CD4-positive, CD25-positive, alpha-beta regulatory T cell (primary cell): ENCODE measurements around the gene TLX2. TPM values are rescaled to one million over a fixed set of nuclear protein-coding genes. Genes with fewer than 3 reads are reported as not detected.

ENCODE experiments used
- ATAC-seq, 2 donors: fragments of 150-1000 bp; cut with Tn5 transposase; one replicate each; pipeline ENCODE4 v1.10.0; 2021; ENCODE audit warnings: low read depth in 2 of 2, moderate number of reproducible peaks in 2 of 2, moderate library complexity in 1 of 2
- DNase-seq, 3 donors: peaks; one replicate each; pipeline versions ENCODE4 v3.0.0 to v3.0.0-alpha.2; 2012 to 2022; ENCODE audit warnings: mixed read lengths in 1 of 3
- H3K27ac ChIP-seq: one replicate; pipeline ENCODE4 v1.7.0; 2013; ENCODE audit warnings: mild to moderate bottlenecking, low read length; ENCODE audit not compliant: insufficient read depth, poor library complexity, severe bottlenecking
- H3K27me3 ChIP-seq: one replicate; pipeline ENCODE4 v1.7.0; 2013; ENCODE audit warnings: low read length; ENCODE audit not compliant: control insufficient read depth, insufficient read depth
- H3K36me3 ChIP-seq: one replicate; pipeline ENCODE4 v1.7.0; 2013; ENCODE audit warnings: mild to moderate bottlenecking, low read length, moderate library complexity; ENCODE audit not compliant: control insufficient read depth, insufficient read depth
- H3K4me1 ChIP-seq: 2 replicates; pipeline ENCODE4 v1.7.0; 2013; ENCODE audit warnings: mild to moderate bottlenecking, low read length; ENCODE audit not compliant: insufficient read depth, control insufficient read depth, poor library complexity, severe bottlenecking
- H3K4me3 ChIP-seq: one replicate; pipeline ENCODE4 v1.7.0; 2013; ENCODE audit warnings: low read depth, mild to moderate bottlenecking, low read length, moderate library complexity
- H3K9me3 ChIP-seq, 2 experiments: 1 replicate in 1 of 2; 2 replicates in 1 of 2; pipeline ENCODE4 v1.7.0; 2013; ENCODE audit warnings: low read length in 2 of 2, mild to moderate bottlenecking in 1 of 2, moderate library complexity in 1 of 2; ENCODE audit not compliant: control insufficient read depth in 2 of 2
- H3K27ac Mint-ChIP-seq, 3 donors: one replicate each; pipeline ENCODE4 v1.8.0; 2020 to 2022; ENCODE audit warnings: mild to moderate bottlenecking in 3 of 3, mixed read lengths in 3 of 3, moderate library complexity in 2 of 3
- H3K27me3 Mint-ChIP-seq: one replicate; pipeline ENCODE4 v1.8.0; 2022; ENCODE audit warnings: mild to moderate bottlenecking, mixed read lengths
- H3K36me3 Mint-ChIP-seq: one replicate; pipeline ENCODE4 v1.8.0; 2020; ENCODE audit warnings: mixed read lengths
- H3K4me1 Mint-ChIP-seq, 4 donors: one replicate each; pipeline ENCODE4 v1.8.0; 2020 to 2022; ENCODE audit warnings: mixed read lengths in 4 of 4, mild to moderate bottlenecking in 1 of 4
- H3K4me3 Mint-ChIP-seq, 4 donors: one replicate each; pipeline ENCODE4 v1.8.0; 2020 to 2022; ENCODE audit warnings: mild to moderate bottlenecking in 4 of 4, mixed read lengths in 4 of 4, moderate library complexity in 3 of 4
- H3K9me3 Mint-ChIP-seq, 7 donors: one replicate each; pipeline ENCODE4 v1.8.0; 2020 to 2022; ENCODE audit warnings: mixed read lengths in 7 of 7, mild to moderate bottlenecking in 3 of 7, moderate library complexity in 2 of 7
- polyA plus RNA-seq, 4 donors: library from polyadenylated mRNA; unstranded; fragments of 300-500 nt; fragmentation: Illumina TruSeq; gene quantifications; one replicate each; pipeline ENCODE4 v1.2.3, GENCODE V29; 2021
- total RNA-seq: library from RNA; stranded (reverse); gene quantifications from one replicate; pipeline ENCODE4 v1.2.3, GENCODE V29; 2022

Gene TLX2
- total and polyA plus RNA-seq, 5 donors from 2014 or later, result 0.10 to 0.14 TPM; not detected in 3

GRCh38 chr2:74516650-74517049 lies 2.4 kb downstream of the TLX2 start:
- peaks cover 33% of the 10 kb centered on the region for H3K4me1 ChIP-seq
- no peak overlapping the region for H3K4me3 ChIP-seq
- no peaks in the 10 kb centered on the region for H3K36me3 ChIP-seq
- ATAC-seq, result no peak
- Mint-ChIP-seq H3K9me3 (peaks cover 0 to 12% (median 0%) of the 10 kb centered on the region in 7 donors), H3K27me3 (peaks cover 80% of the 10 kb centered on the region), H3K4me1 (peaks cover 0 to 29% (median 2%) of the 10 kb centered on the region in 4 donors), H3K4me3 (peak overlapping the region; percentile 58 to 86 (median 80)), H3K36me3 (peaks cover 4% of the 10 kb centered on the region), H3K27ac (no peak overlapping the region)
- H3K27me3 ChIP-seq, result peaks cover 42% of the 10 kb centered on the region
- H3K27ac ChIP-seq, result no peak overlapping the region
- DNase-seq, result no peak
- no peaks in the 10 kb centered on the region for H3K9me3 ChIP-seq

DNA sequence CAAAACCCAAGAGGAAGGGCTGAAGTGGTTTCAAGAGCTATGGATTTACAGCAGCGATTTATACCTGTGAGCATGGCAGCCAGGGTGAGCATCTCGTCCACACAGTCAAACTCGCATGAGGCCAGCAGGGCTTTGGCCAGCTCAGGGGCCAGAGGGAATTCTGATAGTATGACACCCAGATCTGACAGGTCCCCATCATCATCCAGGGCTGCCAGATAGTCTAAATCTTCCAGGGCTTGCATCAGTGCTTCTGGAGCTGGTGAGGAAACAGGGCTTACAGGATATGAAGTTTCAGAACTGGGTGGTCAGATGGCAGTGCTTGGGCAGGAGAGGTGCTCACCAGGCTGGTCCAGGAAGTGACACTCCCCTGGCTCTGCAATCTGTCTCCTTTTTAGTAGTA lies 8.3 kb downstream of the TLX2 start:
- H3K36me3 ChIP-seq, result peaks cover 15% of the 10 kb centered on the region
- H3K27me3 ChIP-seq, result peaks cover 28% of the 10 kb centered on the region
- Mint-ChIP-seq H3K27ac (no peak overlapping the region), H3K9me3 (peaks cover 0 to 7% (median 0%) of the 10 kb centered on the region in 7 donors), H3K4me3 (peak overlapping the region in 2 of 4 donors; percentile 7 to 48), H3K36me3 (peaks cover 18% of the 10 kb centered on the region), H3K27me3 (peaks cover 51% of the 10 kb centered on the region), H3K4me1 (peaks cover 0 to 15% (median 3%) of the 10 kb centered on the region in 4 donors)
- H3K9me3 ChIP-seq, result no peaks in the 10 kb centered on the region
- no peak overlapping the region for H3K4me3 ChIP-seq
- DNase-seq (no peak), ATAC-seq (no peak)
- H3K4me1 ChIP-seq, result no peaks in the 10 kb centered on the region
- no peak overlapping the region for H3K27ac ChIP-seq

GRCh38 chr2:74524005-74524404 lies 9.8 kb downstream of the TLX2 start:
- Mint-ChIP-seq H3K4me1 (peaks cover 0 to 29% (median 12%) of the 10 kb centered on the region in 4 donors), H3K27me3 (peaks cover 36% of the 10 kb centered on the region), H3K9me3 (peaks cover 0 to 1% (median 0%) of the 10 kb centered on the region in 7 donors), H3K27ac (no peak overlapping the region), H3K36me3 (peaks cover 27% of the 10 kb centered on the region), H3K4me3 (no peak overlapping the region)
- Histone ChIP-seq H3K4me1 (peaks cover 5% of the 10 kb centered on the region), H3K9me3 (no peaks in the 10 kb centered on the region), H3K4me3 (no peak overlapping the region), H3K27me3 (peaks cover 13% of the 10 kb centered on the region), H3K27ac (no peak overlapping the region), H3K36me3 (peaks cover 23% of the 10 kb centered on the region)
- DNase-seq (no peak), ATAC-seq (no peak)

DNA sequence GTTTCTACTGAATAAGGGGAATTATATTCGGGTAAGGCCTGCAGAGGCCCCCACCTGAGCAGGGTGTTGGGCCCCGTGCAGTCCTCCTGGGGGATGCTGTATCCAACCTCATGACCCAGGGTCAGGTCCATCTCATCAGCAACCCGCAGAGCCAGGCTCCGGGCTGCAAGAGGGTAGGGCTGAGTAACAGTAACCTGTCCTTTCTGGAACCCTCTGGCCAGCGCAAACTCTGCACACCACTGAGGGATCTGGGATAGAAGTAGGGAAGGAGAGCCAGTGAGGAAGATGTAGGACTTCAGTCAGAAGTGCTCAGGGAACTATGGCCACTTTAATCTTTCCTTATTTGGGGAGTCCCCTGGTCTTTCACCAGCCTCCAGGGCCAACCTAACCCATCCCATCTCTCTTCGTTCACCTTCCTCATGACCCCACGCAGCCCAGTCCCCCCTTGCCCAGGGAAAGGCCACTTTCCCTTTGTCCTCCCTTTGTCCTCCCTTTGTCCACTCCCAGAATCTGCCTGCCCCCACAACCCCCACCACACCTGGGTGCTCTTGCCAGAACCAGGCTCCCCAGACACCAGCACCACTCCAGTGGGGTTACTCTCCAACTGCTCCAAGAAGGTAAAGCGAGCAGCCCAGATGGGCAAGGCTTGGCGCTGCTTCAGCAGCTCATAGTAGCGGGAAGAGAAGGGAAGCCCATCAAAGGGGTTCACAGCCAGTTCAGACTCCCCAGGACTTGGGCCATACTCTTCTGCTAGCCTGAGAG lies 10.9 kb downstream of the TLX2 start:
- Mint-ChIP-seq H3K4me3 (peak overlapping the region in 1 of 4 donors; percentile 5), H3K9me3 (peaks cover 0 to 1% (median 0%) of the 10 kb centered on the region in 7 donors), H3K36me3 (peaks cover 27% of the 10 kb centered on the region), H3K27ac (no peak overlapping the region), H3K27me3 (peaks cover 24% of the 10 kb centered on the region), H3K4me1 (peaks cover 0 to 31% (median 14%) of the 10 kb centered on the region in 4 donors)
- no peak for ATAC-seq
- no peak for DNase-seq
- Histone ChIP-seq H3K36me3 (peaks cover 23% of the 10 kb centered on the region), H3K4me1 (peaks cover 10% of the 10 kb centered on the region), H3K9me3 (no peaks in the 10 kb centered on the region), H3K27ac (no peak overlapping the region), H3K4me3 (no peak overlapping the region), H3K27me3 (peaks cover 3% of the 10 kb centered on the region)

DNA sequence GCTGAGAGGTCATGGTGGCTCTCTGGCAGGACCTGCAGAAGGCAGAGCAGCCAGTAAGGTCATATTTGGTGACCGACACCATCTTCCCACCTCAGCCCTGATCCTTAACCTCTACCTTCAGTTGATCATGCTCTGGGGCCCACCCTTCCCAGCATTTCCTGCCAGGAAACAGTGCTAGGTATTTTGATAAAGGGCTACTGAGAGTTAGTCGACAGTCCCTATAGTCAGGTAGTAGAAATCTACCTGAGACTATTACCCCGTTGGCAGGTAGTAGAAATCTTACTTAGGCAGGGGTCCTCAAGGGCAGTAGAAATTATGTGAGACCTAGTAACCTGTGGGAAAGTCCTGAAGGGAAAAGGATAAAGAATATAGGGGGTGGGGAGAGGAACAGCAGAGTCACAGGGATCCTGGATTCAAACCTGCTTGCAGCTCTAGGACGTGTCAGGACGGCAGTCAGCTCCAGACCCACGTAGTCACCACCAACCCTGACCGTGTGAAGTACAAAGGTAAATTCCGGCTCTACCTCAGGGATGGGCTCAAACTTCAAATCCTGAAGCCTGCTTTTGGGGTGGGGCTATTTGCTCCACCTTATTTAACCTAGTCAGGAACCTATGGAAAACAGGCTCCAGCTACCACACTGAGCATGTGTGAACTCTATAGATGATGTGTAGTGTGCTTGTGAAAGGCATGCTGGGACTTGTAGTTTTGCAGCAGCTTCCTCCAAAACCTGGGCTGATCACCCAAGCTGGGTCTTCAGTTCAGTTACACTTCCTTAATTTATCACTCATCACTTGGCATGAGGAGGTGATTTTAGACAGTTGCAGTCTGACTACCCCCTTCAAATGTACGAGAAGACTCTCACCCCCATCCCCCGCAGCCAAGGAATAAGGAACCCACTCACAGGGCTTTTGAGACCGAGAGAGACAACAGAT lies 11.7 kb downstream of the TLX2 start, which contains the start of gene DQX1:
DQX1 (minus strand) TSS at position 515 of the 932 bp plus-strand sequence; CDS start at position 13, 502 bp downstream.
- DNase-seq, result peak in 2 of 3 donors; percentile 40 to 66
- Histone ChIP-seq H3K27me3 (no peaks in the 10 kb centered on the region), H3K36me3 (peaks cover 23% of the 10 kb centered on the region), H3K27ac (no peak within 1 kb of the TSS), H3K4me3 (no peak within 1 kb of the TSS), H3K9me3 (no peaks in the 10 kb centered on the region), H3K4me1 (peaks cover 18% of the 10 kb centered on the region)
- H3K4me1 Mint-ChIP-seq, result peaks cover 0 to 37% (median 17%) of the 10 kb centered on the region in 4 donors
- H3K9me3 Mint-ChIP-seq, result no peaks in the 10 kb centered on the region
- ATAC-seq, result no peak
- peaks cover 27% of the 10 kb centered on the region for H3K36me3 Mint-ChIP-seq
- peak within 1 kb of the TSS in 2 of 3 donors; percentile 32 to 52 for H3K27ac Mint-ChIP-seq
- H3K4me3 Mint-ChIP-seq, result peak within 1 kb of the TSS in 3 of 4 donors; percentile 29 to 87 (median 81)
- peaks cover 20% of the 10 kb centered on the region for H3K27me3 Mint-ChIP-seq

- Histone ChIP-seq H3K9me3 (no peaks in the 10 kb centered on the region), H3K27me3 (no peaks in the 10 kb centered on the region), H3K27ac (no peak overlapping the region), H3K4me3 (no peak overlapping the region), H3K36me3 (peaks cover 23% of the 10 kb centered on the region), H3K4me1 (peaks cover 26% of the 10 kb centered on the region)
- Mint-ChIP-seq H3K27ac (no peak overlapping the region), H3K36me3 (peaks cover 27% of the 10 kb centered on the region), H3K4me3 (peak overlapping the region in 3 of 4 donors; percentile 29 to 87 (median 81)), H3K9me3 (no peaks in the 10 kb centered on the region), H3K4me1 (peaks cover 0 to 44% (median 23%) of the 10 kb centered on the region in 4 donors), H3K27me3 (peaks cover 13% of the 10 kb centered on the region)
- ATAC-seq (no peak), DNase-seq (no peak)
Measured at GRCh38 chr2:74526649-74527230, 12.5 kb downstream of the TLX2 start.

DNA sequence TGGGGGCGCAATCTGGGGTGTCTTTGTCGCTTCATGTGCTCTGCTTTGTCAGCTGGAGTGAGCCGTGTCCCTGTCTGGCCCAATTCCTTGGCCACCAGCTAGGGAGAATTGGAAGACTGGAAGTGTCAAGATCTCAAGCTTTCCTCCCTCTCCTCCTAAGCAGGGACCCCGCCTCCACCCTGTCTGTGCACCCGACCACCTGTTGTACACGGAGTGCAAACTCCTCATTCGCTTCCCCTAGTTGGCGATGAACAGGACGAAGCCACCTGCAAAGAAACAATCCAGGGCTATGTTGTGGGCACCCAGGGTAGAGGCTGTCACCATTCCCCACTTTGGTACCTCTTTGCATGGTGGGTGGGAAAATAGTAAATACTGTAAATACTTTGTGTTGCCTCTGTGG lies 13.5 kb downstream of the TLX2 start:
- Histone ChIP-seq H3K4me1 (peaks cover 27% of the 10 kb centered on the region), H3K4me3 (no peak overlapping the region), H3K9me3 (no peaks in the 10 kb centered on the region), H3K27me3 (no peaks in the 10 kb centered on the region), H3K36me3 (peaks cover 23% of the 10 kb centered on the region), H3K27ac (no peak overlapping the region)
- Mint-ChIP-seq H3K36me3 (peaks cover 33% of the 10 kb centered on the region), H3K4me3 (peak overlapping the region; percentile 87 to 96 (median 94)), H3K4me1 (peaks cover 7 to 51% (median 30%) of the 10 kb centered on the region in 4 donors), H3K27ac (peak overlapping the region; percentile 92 to 95 (median 94)), H3K27me3 (peaks cover 3% of the 10 kb centered on the region), H3K9me3 (no peaks in the 10 kb centered on the region)
- no peak for ATAC-seq
- DNase-seq, result no peak
